Activated T-cell treated with anti-CD3 and anti-CD28 coated beads for 24 hours (primary cell): ENCODE measurements around the gene NKAPD1.
A peak's percentile ranks its signal among the peaks of the same experiment; 100 is the strongest.
"Not testable (repeated sequence)": the region's sequence is repeated elsewhere in the genome, so short reads cannot be mapped to it uniquely, and the experiment has no call there.

Experiments
- DNase-seq: peaks from one replicate; pipeline ENCODE4 v3.0.0-alpha.2; 2020; ENCODE audit warnings: low read depth

The NKAPD1 gene

GRCh38 chr11:112073941-112074811, at the start of gene NKAPD1, which contains the start of gene PIH1D2:
NKAPD1 (plus strand) TSS chr11:112074299; CDS start chr11:112075575, 1,276 bp downstream.
PIH1D2 (minus strand) TSS chr11:112074017; CDS start chr11:112073174, 843 bp downstream.
- DNase-seq: peak; percentile 75

- DNase-seq: peak; percentile 82
These were observed 49.1 kb upstream of the NKAPD1 start, which contains the start of gene DLAT for GRCh38 chr11:112024773-112025678. DLAT (plus strand) TSS chr11:112025408; CDS start chr11:112025473, 65 bp downstream.

- no peak for DNase-seq
These were observed 48.4 kb upstream of the NKAPD1 start for GRCh38 chr11:112025707-112026106.

- DNase-seq: not testable (repeated sequence)
These were observed 47.2 kb upstream of the NKAPD1 start for GRCh38 chr11:112026784-112027410.

- DNase-seq: no peak
These were observed 44.6 kb upstream of the NKAPD1 start for GRCh38 chr11:112029460-112029859.

GRCh38 chr11:112033902-112034301, 40.2 kb upstream of the NKAPD1 start:
- no peak for DNase-seq

GRCh38 chr11:112037527-112037926, 36.6 kb upstream of the NKAPD1 start:
- no peak for DNase-seq

- no peak for DNase-seq
These were observed 31.7 kb upstream of the NKAPD1 start for GRCh38 chr11:112042161-112042960.

- DNase-seq: no peak
These were observed 31.2 kb upstream of the NKAPD1 start for GRCh38 chr11:112042961-112043304.

GRCh38 chr11:112044961-112045360, 29.1 kb upstream of the NKAPD1 start:
- DNase-seq: no peak

GRCh38 chr11:112046647-112047046, 27.5 kb upstream of the NKAPD1 start:
- not testable (repeated sequence) for DNase-seq

- DNase-seq: not testable (repeated sequence)
These were observed 25.8 kb upstream of the NKAPD1 start for GRCh38 chr11:112048256-112048655.

GRCh38 chr11:112049777-112050176, 24.3 kb upstream of the NKAPD1 start:
- no peak for DNase-seq

- no peak for DNase-seq
These were observed 23.4 kb upstream of the NKAPD1 start for GRCh38 chr11:112050721-112051120.

- DNase-seq: no peak
These were observed 22.3 kb upstream of the NKAPD1 start for GRCh38 chr11:112051768-112052167.

- DNase-seq: no peak
These were observed 16.9 kb upstream of the NKAPD1 start for GRCh38 chr11:112057170-112057569.

GRCh38 chr11:112058103-112058502, 16.0 kb upstream of the NKAPD1 start:
- no peak for DNase-seq

- no peak for DNase-seq
These were observed 11.2 kb upstream of the NKAPD1 start for GRCh38 chr11:112062923-112063322.

- no peak for DNase-seq
These were observed 8.6 kb downstream of the NKAPD1 start for GRCh38 chr11:112082729-112083128.

- peak; percentile 28 for DNase-seq
These were observed 11.8 kb downstream of the NKAPD1 start for GRCh38 chr11:112085822-112086421.
